CD4-positive, alpha-beta memory T cell (primary cell): Measurements from ENCODE around the gene CAMKMT. TPM values are rescaled to one million over a fixed set of nuclear protein-coding genes. Genes with fewer than 3 reads are reported as not detected.

Experiments
- CTCF ChIA-PET: fragments of 350-600 bp; sonication (Branson Sonifier 250); formaldehyde crosslinking; loops from one replicate; lab custom pipeline; 2021; ENCODE audit warnings: inconsistent platforms; ENCODE audit not compliant: partially characterized antibody; lab: Charles Lee
- POLR2A ChIA-PET: fragments of 350-600 bp; sonication (Branson Sonifier 250); formaldehyde crosslinking; loops from one replicate; lab custom pipeline; 2021; ENCODE audit not compliant: partially characterized antibody; lab: Charles Lee
- DNase-seq, 5 donors: peaks; one replicate each; pipeline versions ENCODE4 v3.0.0 to v3.0.0-alpha.2; 2020 to 2022; ENCODE audit warnings: mixed read lengths in 1 of 5
- H3K27ac ChIP-seq: one replicate; pipeline ENCODE4 v1.7.0; 2013; ENCODE audit warnings: low read depth, low read length
- H3K27me3 ChIP-seq: 2 replicates; pipeline ENCODE4 v1.7.0; 2013; ENCODE audit warnings: mild to moderate bottlenecking, low read length, moderate library complexity; ENCODE audit not compliant: insufficient read depth
- H3K36me3 ChIP-seq: 2 replicates; pipeline ENCODE4 v1.7.0; 2013; ENCODE audit warnings: mild to moderate bottlenecking, low read length, moderate library complexity; ENCODE audit not compliant: insufficient read depth
- H3K4me1 ChIP-seq: 2 replicates; pipeline ENCODE4 v1.7.0; 2013; ENCODE audit warnings: mild to moderate bottlenecking, low read length, moderate library complexity; ENCODE audit not compliant: insufficient read depth
- H3K4me3 ChIP-seq, 2 donors: one replicate each; pipeline ENCODE4 v1.7.0; 2013; ENCODE audit warnings: low read length in 2 of 2, mild to moderate bottlenecking in 1 of 2
- H3K9me3 ChIP-seq, 2 donors: one replicate each; pipeline ENCODE4 v1.7.0; 2013; ENCODE audit warnings: low read length in 2 of 2, control low read depth in 1 of 2; ENCODE audit not compliant: control insufficient read depth in 1 of 2
- H3K27ac Mint-ChIP-seq, 7 donors: one replicate each; pipeline ENCODE4 v1.8.0; 2020 to 2021; ENCODE audit warnings: mixed read lengths in 7 of 7, mild to moderate bottlenecking in 6 of 7, inconsistent platforms in 3 of 7, moderate library complexity in 3 of 7
- H3K27me3 Mint-ChIP-seq, 2 donors: one replicate each; pipeline ENCODE4 v1.8.0; 2020 to 2021; ENCODE audit warnings: mixed read lengths in 2 of 2
- H3K36me3 Mint-ChIP-seq, 2 donors: one replicate each; pipeline ENCODE4 v1.8.0; 2020 to 2021; ENCODE audit warnings: mixed read lengths in 2 of 2, inconsistent platforms in 1 of 2, mild to moderate bottlenecking in 1 of 2
- H3K4me1 Mint-ChIP-seq, 4 donors: one replicate each; pipeline ENCODE4 v1.8.0; 2020 to 2021; ENCODE audit warnings: mixed read lengths in 4 of 4, mild to moderate bottlenecking in 1 of 4
- H3K4me3 Mint-ChIP-seq, 8 donors: one replicate each; pipeline ENCODE4 v1.8.0; 2020 to 2021; ENCODE audit warnings: mixed read lengths in 8 of 8, mild to moderate bottlenecking in 7 of 8, moderate library complexity in 6 of 8, inconsistent platforms in 3 of 8
- H3K9me3 Mint-ChIP-seq, 8 donors: one replicate each; pipeline ENCODE4 v1.8.0; 2020 to 2021; ENCODE audit warnings: mixed read lengths in 8 of 8, mild to moderate bottlenecking in 5 of 8, inconsistent platforms in 3 of 8, moderate library complexity in 1 of 8
- intact Hi-C: fragments of 100-400 bp; cut with micrococcal nuclease; formaldehyde crosslinking; loops from one replicate; pipeline ENCODE4 v1.15.1; 2023
- polyA plus RNA-seq, 2 donors: library from polyadenylated mRNA; unstranded; fragments of 300-500 nt; fragmentation: Illumina TruSeq; gene quantifications; one replicate each; pipeline ENCODE4 v1.2.3, GENCODE V29; 2021
- total RNA-seq, 2 experiments: library from RNA; stranded (reverse); gene quantifications; one replicate each; pipeline ENCODE4 v1.2.3, GENCODE V29; 2021

CAMKMT gene
- total and polyA plus RNA-seq, 4 experiments from 2014 or later = 9.3 to 19.7 (median 15.7) TPM

GRCh38 chr2:44770221-44771195, 408.8 kb downstream of the CAMKMT start:
- H3K4me3 ChIP-seq = no peak overlapping the region
- no peaks in the 10 kb centered on the region for H3K36me3 ChIP-seq
- peaks cover 6 to 32% of the 10 kb centered on the region in 2 donors for H3K36me3 Mint-ChIP-seq
- no peaks in the 10 kb centered on the region for H3K9me3 ChIP-seq
- H3K27ac ChIP-seq = no peak overlapping the region
- no peak overlapping the region for H3K4me3 Mint-ChIP-seq
- no peaks in the 10 kb centered on the region for H3K27me3 Mint-ChIP-seq
- ChIA-PET CTCF (no interaction called here), POLR2A (no interaction called here)
- H3K9me3 Mint-ChIP-seq = no peaks in the 10 kb centered on the region
- H3K27me3 ChIP-seq = no peaks in the 10 kb centered on the region
- no peak overlapping the region for H3K27ac Mint-ChIP-seq
- H3K4me1 ChIP-seq = no peaks in the 10 kb centered on the region
- DNase-seq = no peak
- intact Hi-C loops = no loop called here
- H3K4me1 Mint-ChIP-seq = no peaks in the 10 kb centered on the region

GRCh38 chr2:44771522-44771921, 409.8 kb downstream of the CAMKMT start:
- intact Hi-C loops = no loop called here
- Mint-ChIP-seq H3K27me3 (no peaks in the 10 kb centered on the region), H3K36me3 (peaks cover 6 to 29% of the 10 kb centered on the region in 2 donors), H3K27ac (no peak overlapping the region), H3K9me3 (peaks cover 0 to 1% (median 0%) of the 10 kb centered on the region in 8 donors), H3K4me1 (no peaks in the 10 kb centered on the region), H3K4me3 (no peak overlapping the region)
- H3K4me1 ChIP-seq = no peaks in the 10 kb centered on the region
- DNase-seq = no peak
- no peaks in the 10 kb centered on the region for H3K27me3 ChIP-seq
- ChIA-PET POLR2A (no interaction called here), CTCF (no interaction called here)
- H3K4me3 ChIP-seq = no peak overlapping the region
- H3K9me3 ChIP-seq = no peaks in the 10 kb centered on the region
- no peak overlapping the region for H3K27ac ChIP-seq
- no peaks in the 10 kb centered on the region for H3K36me3 ChIP-seq

DNA sequence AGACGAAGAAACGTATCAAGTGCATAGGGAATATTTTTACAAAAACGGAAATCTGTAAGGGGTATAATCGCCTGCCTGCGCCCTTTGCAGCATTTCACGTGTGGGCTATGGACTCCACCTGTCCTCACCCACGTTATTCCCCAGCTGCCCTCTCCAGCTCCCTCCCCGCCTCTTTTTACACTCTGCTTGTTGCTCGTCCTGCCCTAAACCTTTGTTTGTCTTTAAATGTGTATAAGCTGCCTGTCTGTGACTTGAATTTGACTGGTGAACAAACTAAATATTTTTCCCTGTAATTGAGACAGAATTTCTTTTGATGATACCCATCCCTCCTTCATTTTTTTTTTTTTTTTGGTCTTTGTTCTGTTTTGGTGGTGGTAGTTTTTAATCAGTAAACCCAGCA, 410.4 kb downstream of the CAMKMT start:
- Mint-ChIP-seq H3K4me3 (peak overlapping the region in 1 of 8 donors; percentile 27), H3K27me3 (no peaks in the 10 kb centered on the region), H3K36me3 (peaks cover 6 to 29% of the 10 kb centered on the region in 2 donors), H3K27ac (no peak overlapping the region), H3K4me1 (no peaks in the 10 kb centered on the region), H3K9me3 (peaks cover 0 to 2% (median 0%) of the 10 kb centered on the region in 8 donors)
- CTCF ChIA-PET = interaction anchor here (0.7 kb wide), 1 partner anchor 362 kb away, joined by 3 read pairs; no protein-coding TSS in a partner anchor
- H3K27me3 ChIP-seq = no peaks in the 10 kb centered on the region
- no peaks in the 10 kb centered on the region for H3K36me3 ChIP-seq
- no peak overlapping the region for H3K27ac ChIP-seq
- H3K9me3 ChIP-seq = no peaks in the 10 kb centered on the region
- POLR2A ChIA-PET = no interaction called here
- no peaks in the 10 kb centered on the region for H3K4me1 ChIP-seq
- intact Hi-C loops = no loop called here
- DNase-seq = no peak
- H3K4me3 ChIP-seq = no peak overlapping the region

GRCh38 chr2:44772669-44773378, 411.1 kb downstream of the CAMKMT start:
- Mint-ChIP-seq H3K27ac (no peak overlapping the region), H3K4me3 (no peak overlapping the region), H3K36me3 (peaks cover 6 to 29% of the 10 kb centered on the region in 2 donors), H3K4me1 (no peaks in the 10 kb centered on the region), H3K9me3 (peaks cover 0 to 2% (median 0%) of the 10 kb centered on the region in 8 donors), H3K27me3 (no peaks in the 10 kb centered on the region)
- Histone ChIP-seq H3K27me3 (no peaks in the 10 kb centered on the region), H3K9me3 (no peaks in the 10 kb centered on the region), H3K4me3 (no peak overlapping the region), H3K36me3 (no peaks in the 10 kb centered on the region), H3K4me1 (no peaks in the 10 kb centered on the region), H3K27ac (no peak overlapping the region)
- intact Hi-C loops = no loop called here
- ChIA-PET POLR2A (no interaction called here), CTCF (no interaction called here)
- DNase-seq = no peak

GRCh38 chr2:44774826-44775492, 413.2 kb downstream of the CAMKMT start:
- ChIA-PET CTCF (interaction anchor here (1.2 kb wide), 1 partner anchor 15 kb away, joined by 3 read pairs; no protein-coding TSS in a partner anchor), POLR2A (no interaction called here)
- Mint-ChIP-seq H3K27ac (no peak overlapping the region), H3K4me3 (no peak overlapping the region), H3K9me3 (peaks cover 0 to 2% (median 0%) of the 10 kb centered on the region in 8 donors), H3K36me3 (peaks cover 4 to 34% of the 10 kb centered on the region in 2 donors), H3K4me1 (no peaks in the 10 kb centered on the region), H3K27me3 (no peaks in the 10 kb centered on the region)
- Histone ChIP-seq H3K4me3 (no peak overlapping the region), H3K27me3 (no peaks in the 10 kb centered on the region), H3K4me1 (no peaks in the 10 kb centered on the region), H3K9me3 (no peaks in the 10 kb centered on the region), H3K27ac (no peak overlapping the region), H3K36me3 (no peaks in the 10 kb centered on the region)
- intact Hi-C loops = no loop called here
- DNase-seq = no peak

- ChIA-PET CTCF (no interaction called here), POLR2A (no interaction called here)
- no peaks in the 10 kb centered on the region for H3K9me3 ChIP-seq
- H3K36me3 Mint-ChIP-seq = peaks cover 4 to 22% of the 10 kb centered on the region in 2 donors
- H3K4me3 Mint-ChIP-seq = no peak overlapping the region
- intact Hi-C loops = no loop called here
- H3K27ac ChIP-seq = no peak overlapping the region
- H3K27me3 Mint-ChIP-seq = no peaks in the 10 kb centered on the region
- H3K4me1 ChIP-seq = no peaks in the 10 kb centered on the region
- H3K4me3 ChIP-seq = no peak overlapping the region
- peaks cover 0 to 12% (median 0%) of the 10 kb centered on the region in 8 donors for H3K9me3 Mint-ChIP-seq
- DNase-seq = no peak
- no peak overlapping the region for H3K27ac Mint-ChIP-seq
- H3K27me3 ChIP-seq = no peaks in the 10 kb centered on the region
- no peaks in the 10 kb centered on the region for H3K36me3 ChIP-seq
- H3K4me1 Mint-ChIP-seq = no peaks in the 10 kb centered on the region
Measured at GRCh38 chr2:44777036-44777435, 415.3 kb downstream of the CAMKMT start.

DNA sequence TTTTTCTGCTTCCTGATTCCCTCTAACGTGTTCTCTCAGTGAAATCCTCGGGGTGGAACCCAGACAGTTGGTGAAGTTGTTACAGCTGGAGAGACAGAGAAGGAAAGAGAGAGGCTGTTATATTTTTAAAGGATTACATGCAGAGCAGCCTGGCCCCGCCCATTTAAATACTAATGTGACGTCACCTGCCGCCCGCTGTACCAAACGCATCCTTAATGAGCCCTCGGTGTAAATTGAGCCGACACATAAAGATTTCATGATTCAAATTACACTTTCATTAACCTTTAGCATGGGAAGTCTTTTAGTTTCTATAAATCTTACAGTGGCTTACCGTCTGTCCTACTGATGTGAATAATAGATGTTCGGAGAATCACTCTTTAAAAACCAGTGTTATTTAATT, 415.8 kb downstream of the CAMKMT start:
- H3K4me1 Mint-ChIP-seq = no peaks in the 10 kb centered on the region
- DNase-seq = no peak
- H3K4me1 ChIP-seq = no peaks in the 10 kb centered on the region
- peak overlapping the region in 1 of 8 donors; percentile 17 for H3K4me3 Mint-ChIP-seq
- peaks cover 3 to 17% of the 10 kb centered on the region in 2 donors for H3K36me3 Mint-ChIP-seq
- peaks cover 0 to 12% (median 0%) of the 10 kb centered on the region in 8 donors for H3K9me3 Mint-ChIP-seq
- no peaks in the 10 kb centered on the region for H3K27me3 Mint-ChIP-seq
- H3K27ac ChIP-seq = no peak overlapping the region
- ChIA-PET POLR2A (no interaction called here), CTCF (no interaction called here)
- H3K27ac Mint-ChIP-seq = peak overlapping the region in 1 of 7 donors; percentile 58
- intact Hi-C loops = no loop called here
- H3K27me3 ChIP-seq = no peaks in the 10 kb centered on the region
- H3K36me3 ChIP-seq = no peaks in the 10 kb centered on the region
- no peaks in the 10 kb centered on the region for H3K9me3 ChIP-seq
- H3K4me3 ChIP-seq = no peak overlapping the region
